ENCODE measurements around the gene CAMK2B.

GRCh38 chr7:44326261-44327125 is 1.1 kb upstream of the CAMK2B start:
- no peak for TF ChIP-seq CTCF (conservative IDR thresholded peaks at IDR 0.05; ENCODE audit: low read length)
- no peak for TF ChIP-seq EZH2phosphoT487 (IDR thresholded peaks at IDR 0.05; ENCODE audit: borderline replicate concordance)

Data from Loucy (cell line).